Endothelial cell of umbilical vein (primary cell): ENCODE data around the gene EXOC7. TPM values are rescaled to one million over a fixed set of nuclear protein-coding genes. Genes with fewer than 3 reads are reported as not detected.

ENCODE experiments used
- BruUV-seq: library from RNA; stranded (reverse); fragments of 400-500 nt; replicated peaks from 2 replicates; lab custom pipeline; 2021; lab: Mats Ljungman, UMichigan
- CTCF ChIA-PET: fragments of 300-600, 350-600 bp; sonication (Branson Sonifier 250); formaldehyde crosslinking; loops from one replicate; lab custom pipeline; 2021; ENCODE audit warnings: antibody characterized with exemption, inconsistent platforms; lab: Charles Lee
- POLR2A ChIA-PET: fragments of 300-600, 350-600 bp; sonication (Branson Sonifier 250); formaldehyde crosslinking; loops from one replicate; lab custom pipeline; 2021; ENCODE audit warnings: antibody characterized with exemption, inconsistent platforms; lab: Charles Lee
- DNase-seq: peaks from one replicate; pipeline ENCODE4 v3.0.0-alpha.2; 2011; ENCODE audit warnings: low read depth, low spot score
- FAIRE-seq: peaks from 2 replicates; lab custom pipeline; 2011; peaks lifted over from hg19 to GRCh38; lab: Jason Lieb, UNC
- H2AFZ ChIP-seq: 2 replicates; pipeline ENCODE4 v1.6.0; 2012; ENCODE audit warnings: low read depth, low read length, control low read depth, inconsistent platforms
- H3K27ac ChIP-seq: 2 replicates; pipeline ENCODE4 v1.5.1; 2011; ENCODE audit warnings: low read depth, mild to moderate bottlenecking, control low read depth, low read length, moderate library complexity; ENCODE audit not compliant: insufficient read depth
- H3K27me3 ChIP-seq, 2 experiments: 2 replicates each; pipeline versions ENCODE4 v1.6.0 to v1.6.1; 2011; ENCODE audit warnings: low read length in 2 of 2, mixed read lengths in 1 of 2; ENCODE audit not compliant: control insufficient read depth in 2 of 2, insufficient read depth in 2 of 2
- H3K36me3 ChIP-seq, 2 experiments: 2 replicates in 1 of 2; 3 replicates in 1 of 2; pipeline ENCODE4 v1.5.1; 2011; ENCODE audit warnings: low read length in 2 of 2, mild to moderate bottlenecking in 1 of 2, moderate library complexity in 1 of 2; ENCODE audit not compliant: control insufficient read depth in 2 of 2, insufficient read depth in 2 of 2; ENCODE audit errors: extremely low read depth in 1 of 2
- H3K4me1 ChIP-seq: 3 replicates; pipeline ENCODE4 v1.5.1; 2011; ENCODE audit warnings: mild to moderate bottlenecking, low read length; ENCODE audit not compliant: control insufficient read depth, insufficient read depth; ENCODE audit errors: extremely low read depth
- H3K4me2 ChIP-seq: 2 replicates; pipeline ENCODE4 v1.6.1; 2011; ENCODE audit warnings: low read length, control low read depth, mixed read lengths; ENCODE audit not compliant: insufficient read depth
- H3K4me3 ChIP-seq, 3 experiments: fragments of 200-600 bp in 1 of 3; sonication (generic), shearing (Covaris generic) in 1 of 3; replicated peaks in 1 of 3; 2 replicates each; pipeline ENCODE4 v1.5.1; 2011 to 2016; ENCODE audit warnings: control low read depth in 3 of 3, low read length in 3 of 3, mild to moderate bottlenecking in 2 of 3, inconsistent platforms in 1 of 3, low read depth in 1 of 3, moderate library complexity in 1 of 3; ENCODE audit not compliant: insufficient read depth in 1 of 3
- H3K79me2 ChIP-seq: 2 replicates; pipeline ENCODE4 v1.6.0; 2012; ENCODE audit warnings: low read length, inconsistent platforms; ENCODE audit not compliant: control insufficient read depth, insufficient read depth
- H3K9ac ChIP-seq: replicated peaks from 2 replicates; pipeline ENCODE3; 2011; ENCODE audit warnings: low read length, control low read depth; ENCODE audit not compliant: insufficient read depth; ENCODE audit errors: extremely low read depth
- H3K9me1 ChIP-seq: replicated peaks from 3 replicates; pipeline ENCODE4 v1.6.0; 2011; ENCODE audit warnings: mild to moderate bottlenecking, low read length; ENCODE audit not compliant: control insufficient read depth, insufficient read depth; ENCODE audit errors: extremely low read depth
- H3K9me3 ChIP-seq: replicated peaks from 2 replicates; pipeline ENCODE4 v1.5.1; 2012; ENCODE audit warnings: low read length, inconsistent platforms; ENCODE audit not compliant: control insufficient read depth, insufficient read depth
- H4K20me1 ChIP-seq: replicated peaks from 2 replicates; pipeline ENCODE3; 2011; ENCODE audit warnings: mild to moderate bottlenecking, low read length; ENCODE audit not compliant: control insufficient read depth, insufficient read depth; ENCODE audit errors: extremely low read depth
- FOS ChIP-seq: IDR thresholded peaks from 2 replicates; pipeline ENCODE4 v1.6.1; 2011; ENCODE audit warnings: mild to moderate bottlenecking, low read length, moderate library complexity, borderline replicate concordance; ENCODE audit not compliant: insufficient read depth
- GATA2 ChIP-seq: IDR thresholded peaks from 2 replicates; pipeline ENCODE4 v1.7.0; 2011; ENCODE audit warnings: low read depth, mild to moderate bottlenecking, moderate library complexity, mixed read lengths, low read length; ENCODE audit not compliant: insufficient read length, insufficient read depth
- JUN ChIP-seq: IDR thresholded peaks from 2 replicates; pipeline ENCODE4 v1.6.1; 2011; ENCODE audit warnings: borderline replicate concordance, low read depth; ENCODE audit not compliant: insufficient read length, insufficient read depth
- MAX ChIP-seq: IDR thresholded peaks from 2 replicates; pipeline ENCODE4 v1.6.1; 2011; ENCODE audit not compliant: insufficient read depth, insufficient read length
- MYC ChIP-seq: IDR thresholded peaks from one replicate; pipeline ENCODE4 v1.6.1; 2011; ENCODE audit warnings: mild to moderate bottlenecking, low read depth, low read length
- POLR2A ChIP-seq: IDR thresholded peaks from 2 replicates; pipeline ENCODE4 v1.6.1; 2012; ENCODE audit warnings: low read depth, mild to moderate bottlenecking, control low read depth, low read length
- POLR2AphosphoS5 ChIP-seq: IDR thresholded peaks from 2 replicates; pipeline ENCODE4 v1.6.1; 2012; ENCODE audit warnings: low read depth, mild to moderate bottlenecking, control low read depth, low read length, moderate library complexity; ENCODE audit not compliant: insufficient read depth
- dilution Hi-C: fragments of 300-500 bp; cut with MboI; formaldehyde crosslinking; loops from one replicate; pipeline ENCODE4 v1.15.0; 2019; ENCODE audit warnings: low sequenced_read_pairs; ENCODE audit not compliant: extremely low pct_ligation_motif_present
- intact Hi-C: fragments of 100-400 bp; cut with micrococcal nuclease; formaldehyde crosslinking; loops from one replicate; pipeline ENCODE4 v1.10.0; 2022
- polyA plus RNA-seq, 4 experiments: library from polyadenylated mRNA; depleted of rRNA in 3 of 4; stranded (reverse) in 3 of 4; unstranded in 1 of 4; fragments of >200 nt; gene quantifications; 2 replicates each; pipeline versions ENCODE4 v1.2.1 to v1.2.3, GENCODE V29; 2011 to 2012; ENCODE audit warnings: missing spikeins in 1 of 4
- total RNA-seq: library from RNA; stranded (reverse); gene quantifications from 2 replicates; pipeline ENCODE4 v1.2.3, GENCODE V29; 2021
- TF ChIP-seq, protein P1 (sequence below), 2 donors: IDR thresholded peaks; 1 replicate in 1 of 2; 2 replicates in 1 of 2; pipeline ENCODE4 v1.5.1; 2011; ENCODE audit warnings: low read length in 2 of 2, mild to moderate bottlenecking in 2 of 2, moderate library complexity in 2 of 2, control low read depth in 1 of 2, inconsistent platforms in 1 of 2, low read depth in 1 of 2; ENCODE audit not compliant: insufficient read depth in 1 of 2; ENCODE audit errors: extremely low read depth in 1 of 2

EXOC7 gene
- total and polyA plus RNA-seq, 2 donors (not counting 3 experiments of a cell fraction or from before 2014, with no cell fraction given): 91.5 to 137 TPM

DNA sequence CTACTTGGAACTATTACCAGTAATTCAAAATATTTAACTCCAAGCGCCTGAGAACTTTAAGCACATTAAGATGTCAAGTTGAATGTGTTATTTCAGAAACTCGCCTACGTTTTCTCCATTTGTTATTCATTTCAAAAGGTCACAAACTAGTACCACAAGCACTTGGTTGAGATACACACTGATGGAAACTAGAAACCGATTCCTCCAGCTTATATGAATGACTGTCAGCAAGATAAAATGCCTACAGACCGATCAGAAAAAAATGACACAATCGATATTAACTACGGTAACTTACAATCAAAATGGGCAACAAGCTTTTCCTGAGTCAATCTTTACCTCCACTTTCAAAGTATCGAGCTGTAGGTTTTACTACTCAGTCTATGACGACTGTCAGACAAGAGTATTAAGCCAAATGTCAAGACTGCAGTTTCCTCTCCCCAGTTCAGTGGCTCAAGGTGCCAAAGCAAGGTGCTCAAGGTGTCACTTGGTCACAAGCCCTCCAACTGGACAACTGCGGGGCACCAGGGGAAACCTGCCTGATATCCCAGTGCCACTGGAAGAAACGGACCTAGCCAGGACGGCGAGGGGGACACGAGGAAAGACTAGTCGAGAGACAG lies 31.9 kb downstream of the EXOC7 start:
- CTCF ChIA-PET: interaction anchor here (1.0 to 1.7 kb wide), 3 partner anchors 11 to 58 kb away, joined by 3 to 10 read pairs (median 3); no protein-coding TSS in a partner anchor
- Histone ChIP-seq H3K4me1 (peaks cover 16% of the 10 kb centered on the region), H3K36me3 (peaks cover 2 to 11% of the 10 kb centered on the region in 2 experiments), H3K9me3 (no peaks in the 10 kb centered on the region), H3K27ac (peak overlapping the region; percentile 67), H3K4me2 (peak overlapping the region; percentile 87), H3K9me1 (no peaks in the 10 kb centered on the region), H3K27me3 (peaks cover 27 to 33% of the 10 kb centered on the region in 2 experiments), H3K4me3 (peak overlapping the region; percentile 59 to 95 (median 73)), H3K9ac (peak overlapping the region; percentile 82), H3K79me2 (peaks cover 35% of the 10 kb centered on the region), H2AFZ (peak overlapping the region; percentile 43), H4K20me1 (peaks cover 2% of the 10 kb centered on the region)
- POLR2A ChIA-PET: interaction anchor here (1.2 kb wide), 1 partner anchor 8 kb away, joined by 8 read pairs; no protein-coding TSS in a partner anchor
- BruUV-seq: TSS peak; percentile 47
- peak; percentile 80 for FAIRE-seq
- no peak for DNase-seq
- TF ChIP-seq MAX (no peak), POLR2A (no peak), GATA2 (no peak), JUN (no peak), MYC (no peak), FOS (no peak), POLR2AphosphoS5 (no peak)
- TF ChIP-seq, protein P1, sequence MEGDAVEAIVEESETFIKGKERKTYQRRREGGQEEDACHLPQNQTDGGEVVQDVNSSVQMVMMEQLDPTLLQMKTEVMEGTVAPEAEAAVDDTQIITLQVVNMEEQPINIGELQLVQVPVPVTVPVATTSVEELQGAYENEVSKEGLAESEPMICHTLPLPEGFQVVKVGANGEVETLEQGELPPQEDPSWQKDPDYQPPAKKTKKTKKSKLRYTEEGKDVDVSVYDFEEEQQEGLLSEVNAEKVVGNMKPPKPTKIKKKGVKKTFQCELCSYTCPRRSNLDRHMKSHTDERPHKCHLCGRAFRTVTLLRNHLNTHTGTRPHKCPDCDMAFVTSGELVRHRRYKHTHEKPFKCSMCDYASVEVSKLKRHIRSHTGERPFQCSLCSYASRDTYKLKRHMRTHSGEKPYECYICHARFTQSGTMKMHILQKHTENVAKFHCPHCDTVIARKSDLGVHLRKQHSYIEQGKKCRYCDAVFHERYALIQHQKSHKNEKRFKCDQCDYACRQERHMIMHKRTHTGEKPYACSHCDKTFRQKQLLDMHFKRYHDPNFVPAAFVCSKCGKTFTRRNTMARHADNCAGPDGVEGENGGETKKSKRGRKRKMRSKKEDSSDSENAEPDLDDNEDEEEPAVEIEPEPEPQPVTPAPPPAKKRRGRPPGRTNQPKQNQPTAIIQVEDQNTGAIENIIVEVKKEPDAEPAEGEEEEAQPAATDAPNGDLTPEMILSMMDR (IDR thresholded peaks at IDR 0.05; ENCODE audit: extremely low read depth in 1 of 2, insufficient read depth in 1 of 2, low read depth in 1 of 2, low read length in 2 of 2): no peak
- intact Hi-C loops (loop anchor here (1.0 to 5.0 kb wide), 2 partner anchors 32 to 44 kb away; partner anchors contain the start of genes EVPL and EXOC7), dilution Hi-C loops (no loop called here)
